Hypothalamus (tissue), 51 donors: ENCODE measurements around the gene FBXW4.
A peak's percentile ranks its signal among the peaks of the same experiment; 100 is the strongest.

Experiments
- DNase-seq, 51 donors: peaks; one replicate each; lab custom pipeline; 2025; lab: John Stamatoyannopoulos, UW

Gene FBXW4

GRCh38 chr10:101696632-101697031 is 1.7 kb upstream of the FBXW4 start:
- no peak for DNase-seq

GRCh38 chr10:101695404-101695890 is 477 bp upstream of the FBXW4 start:
- peak in 2 of 51 donors; percentile 35 to 49 for DNase-seq

GRCh38 chr10:101693978-101694673 is 844 bp downstream of the FBXW4 start:
- peak in 49 of 51 donors; percentile 7 to 82 (median 54) for DNase-seq

DNA sequence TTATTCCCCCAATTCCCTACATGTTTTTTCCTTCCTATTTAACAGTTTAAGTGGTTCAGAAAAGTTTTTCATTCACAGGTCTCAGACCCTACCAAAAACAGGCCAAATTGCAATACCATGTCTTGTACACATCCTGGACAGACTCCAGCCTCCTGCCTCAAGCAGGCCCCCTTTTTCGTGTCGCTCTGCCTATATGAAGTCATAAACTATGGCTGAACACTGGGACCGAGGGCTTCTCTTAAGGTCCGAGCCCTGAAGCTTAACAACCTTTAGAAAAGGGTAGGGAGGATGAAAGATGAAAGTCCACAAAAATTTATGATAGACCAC is 1.4 kb downstream of the FBXW4 start:
- peak in 3 of 51 donors; percentile 44 to 60 (median 55) for DNase-seq

DNA sequence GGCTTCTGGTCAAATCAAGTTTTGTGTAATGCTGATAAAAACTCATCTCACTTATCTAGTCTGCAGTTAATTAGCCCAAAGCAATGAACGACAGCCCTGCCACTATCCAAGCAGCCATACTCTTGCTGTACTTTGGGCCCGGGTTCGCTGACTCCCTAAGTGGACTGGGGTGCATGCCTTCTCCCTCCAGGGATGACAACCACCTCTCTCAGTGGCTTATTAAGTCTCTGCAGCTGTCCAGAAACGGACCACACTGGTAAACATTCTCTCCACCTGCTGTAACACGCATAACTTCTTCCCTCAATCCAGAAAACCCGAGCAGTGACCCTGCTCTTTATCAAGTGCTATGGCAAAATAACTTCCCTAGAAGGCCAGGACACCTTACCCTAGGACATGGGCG is 3.9 kb downstream of the FBXW4 start:
- no peak for DNase-seq

- DNase-seq: no peak
Observed at GRCh38 chr10:101690461-101690860, 4.5 kb downstream of the FBXW4 start.

DNA sequence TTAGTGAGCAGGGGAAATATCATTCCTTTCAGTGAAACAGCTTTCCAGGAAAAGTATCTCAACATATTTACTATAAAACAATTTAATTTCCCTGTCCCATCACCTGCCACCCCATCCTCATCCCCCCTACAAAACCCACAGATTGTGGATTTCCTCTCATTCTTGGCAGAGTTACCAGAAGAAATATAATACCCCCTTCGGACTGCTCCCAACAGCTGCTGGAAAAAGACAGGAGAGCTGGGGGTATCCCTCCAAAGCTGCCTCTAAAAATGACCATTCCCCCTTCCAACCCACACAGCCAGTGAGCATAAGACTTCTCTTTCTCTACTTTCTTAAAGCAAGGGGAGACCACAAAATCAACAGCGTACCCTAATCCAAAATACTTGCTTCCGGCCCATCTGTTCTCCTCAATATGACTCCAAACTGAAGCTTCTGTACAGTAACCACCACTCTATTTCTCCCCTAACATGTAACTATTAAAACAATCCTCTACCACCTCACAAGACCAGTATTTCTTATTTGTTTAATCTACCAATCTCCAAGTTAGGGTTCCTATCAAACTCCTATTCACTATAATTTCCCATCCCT is 7.8 kb downstream of the FBXW4 start:
- DNase-seq: no peak

DNA sequence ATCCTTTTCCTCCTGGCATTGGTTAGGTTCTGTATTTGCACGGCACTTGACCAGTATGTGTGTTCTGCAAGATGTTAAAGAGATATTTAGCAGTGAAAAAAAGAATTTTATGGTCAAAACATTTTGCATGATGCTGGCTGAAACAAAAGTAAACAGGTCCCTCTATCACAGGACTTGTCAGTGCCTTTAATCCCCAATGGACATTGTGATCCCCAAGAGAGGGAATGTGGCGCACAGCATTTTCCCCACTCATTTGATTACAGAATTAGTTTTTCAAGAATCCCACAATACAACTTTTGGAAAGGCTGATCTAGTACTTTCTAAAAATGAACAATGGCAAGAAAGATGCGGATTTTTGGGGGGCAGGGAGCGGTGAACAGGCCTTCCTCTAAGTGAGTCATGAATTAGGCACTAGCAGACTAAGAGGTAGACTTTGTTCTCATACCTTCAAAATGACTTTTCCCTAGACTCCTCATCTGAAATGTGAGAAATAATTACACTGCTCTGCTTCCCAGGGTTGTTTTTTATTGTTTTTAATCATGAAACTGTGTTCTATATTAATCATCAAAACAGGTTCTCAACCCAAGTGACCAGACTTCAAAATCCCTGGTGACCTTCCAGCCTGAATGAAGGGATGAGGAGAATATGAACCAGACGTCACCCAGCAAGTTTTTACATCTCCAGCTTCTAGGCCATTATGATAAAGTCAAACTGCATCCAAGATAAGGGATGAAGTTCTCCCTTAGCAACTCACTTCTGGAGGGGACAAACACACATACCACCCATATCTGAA is 8.6 kb downstream of the FBXW4 start:
- DNase-seq: no peak

DNA sequence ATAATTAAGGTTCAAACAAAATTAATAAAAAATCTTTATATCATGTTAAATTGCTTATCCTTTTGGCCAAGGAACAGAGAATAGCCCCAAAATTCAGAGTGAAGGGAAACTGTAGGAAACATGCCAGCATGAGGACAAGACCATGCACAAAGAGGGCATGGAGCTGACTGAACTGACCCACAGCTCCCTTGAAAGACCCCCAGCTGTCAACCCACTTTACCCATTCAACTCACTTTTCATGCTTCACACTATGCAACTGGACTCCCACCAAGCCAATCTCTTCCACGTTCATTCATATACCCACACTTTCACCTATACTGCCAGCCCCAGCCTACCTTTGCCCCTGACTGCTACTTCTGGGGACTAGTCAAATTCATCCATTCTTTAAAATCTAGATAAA is 10.2 kb downstream of the FBXW4 start:
- DNase-seq: no peak

GRCh38 chr10:101683276-101683675 is 11.7 kb downstream of the FBXW4 start:
- no peak for DNase-seq

DNA sequence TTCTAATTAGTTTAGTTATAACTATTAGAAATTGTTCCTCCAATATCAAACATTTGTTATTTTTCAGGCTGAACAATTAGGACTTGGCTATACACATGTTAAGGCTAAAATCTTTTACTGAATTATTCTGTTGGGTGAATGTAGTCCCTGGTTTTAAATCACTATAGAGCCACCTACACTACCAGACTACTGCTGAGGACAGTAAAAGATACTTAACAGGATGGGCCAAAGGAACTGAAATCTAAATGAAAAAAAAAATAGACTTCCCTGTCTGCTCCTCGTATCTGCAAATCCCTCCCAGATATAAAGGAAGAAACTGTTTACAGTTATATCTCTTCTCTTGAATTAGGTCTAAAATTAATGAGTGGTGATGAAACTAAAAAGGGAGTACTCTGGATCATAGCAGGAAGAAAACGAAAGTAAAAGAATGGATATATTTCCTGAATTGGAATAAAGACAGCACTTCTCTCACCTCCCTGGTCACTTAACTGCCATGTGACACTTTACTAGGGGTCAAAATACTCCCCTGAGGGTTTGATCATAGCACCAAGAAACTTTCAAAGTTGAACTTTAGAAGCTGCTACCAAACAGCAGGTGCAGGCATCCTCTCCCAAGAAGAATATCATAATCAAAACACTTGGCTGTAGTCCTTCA is 12.7 kb downstream of the FBXW4 start:
- DNase-seq: no peak

DNA sequence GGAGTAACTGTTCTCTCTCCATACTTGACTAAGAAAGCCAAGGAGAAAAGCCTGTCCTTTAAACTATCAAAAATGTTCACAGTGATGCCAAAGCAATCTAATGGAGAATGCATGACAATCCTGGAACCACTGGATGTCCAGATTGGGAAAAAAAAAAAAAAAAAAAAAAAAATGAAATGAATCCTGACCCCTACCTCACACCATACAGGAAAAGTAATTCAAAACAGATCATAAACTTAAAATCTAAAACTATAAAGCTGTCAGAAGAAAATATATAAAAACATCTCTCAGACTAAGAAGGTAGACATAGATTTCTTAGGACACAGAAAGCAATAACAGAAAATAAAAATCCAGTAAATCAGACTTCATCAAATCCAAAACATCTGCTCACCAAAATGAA is 18.4 kb downstream of the FBXW4 start:
- no peak for DNase-seq

GRCh38 chr10:101675115-101675514 is 19.9 kb downstream of the FBXW4 start:
- no peak for DNase-seq

DNA sequence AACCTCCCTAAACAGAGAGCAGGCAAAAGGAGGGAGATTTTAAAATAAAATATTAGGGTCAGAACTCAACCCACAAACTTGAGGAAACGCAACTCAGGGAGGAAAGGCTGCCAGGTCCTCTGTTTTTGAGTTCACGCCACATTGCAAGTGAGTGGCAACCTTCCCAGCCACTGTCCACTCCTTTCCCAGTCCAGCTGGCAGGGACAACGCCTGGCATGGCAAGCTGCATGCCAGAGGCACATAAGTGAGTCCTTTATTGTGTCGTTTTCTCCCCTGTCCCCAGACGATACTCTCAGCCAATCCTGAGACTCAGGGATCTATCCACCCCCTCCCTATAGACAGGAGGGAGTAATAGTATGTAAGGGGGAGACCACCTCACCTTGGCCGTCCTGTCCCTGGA is 22.4 kb downstream of the FBXW4 start:
- peak in 34 of 51 donors; percentile 1 to 74 (median 38) for DNase-seq

DNA sequence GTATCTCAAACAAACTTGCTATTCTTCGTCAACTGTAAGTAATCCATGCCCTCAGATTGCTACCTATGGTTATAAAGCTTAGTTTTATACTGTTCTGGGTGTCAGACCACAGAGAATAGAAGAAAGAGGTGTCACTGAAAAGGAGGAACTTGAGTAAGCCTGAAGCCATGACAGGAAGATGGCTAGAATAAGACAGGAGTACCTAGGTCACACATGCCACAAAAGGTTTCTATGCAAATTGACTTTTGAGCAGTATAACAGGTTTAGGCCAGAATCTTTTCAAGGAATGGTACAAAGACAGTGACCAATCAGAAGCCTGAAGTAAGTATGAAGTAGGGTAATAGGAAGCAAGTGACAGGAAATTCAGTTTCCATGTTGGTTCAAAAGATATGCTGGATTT is 23.5 kb downstream of the FBXW4 start:
- no peak for DNase-seq

DNA sequence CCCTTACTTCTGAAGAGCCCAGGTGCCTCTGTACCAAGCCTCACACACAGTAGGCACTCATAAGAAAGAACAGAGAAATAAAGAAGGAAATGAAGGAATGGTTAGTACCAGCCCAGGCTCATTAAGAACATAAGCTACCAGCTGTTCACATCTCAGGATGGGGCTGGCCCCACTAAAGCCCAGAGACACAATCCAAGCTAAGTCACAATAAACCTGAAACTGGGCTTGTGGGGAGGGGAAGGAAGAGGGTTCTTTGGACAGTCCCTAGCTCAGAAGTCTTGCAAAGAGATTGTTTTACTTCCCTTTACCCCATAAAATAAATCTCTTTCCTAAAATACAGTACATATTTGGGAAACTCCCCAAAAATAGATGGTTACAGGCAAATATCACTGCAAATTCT is 24.3 kb downstream of the FBXW4 start:
- no peak for DNase-seq

GRCh38 chr10:101669181-101669580 is 25.8 kb downstream of the FBXW4 start:
- no peak for DNase-seq

DNA sequence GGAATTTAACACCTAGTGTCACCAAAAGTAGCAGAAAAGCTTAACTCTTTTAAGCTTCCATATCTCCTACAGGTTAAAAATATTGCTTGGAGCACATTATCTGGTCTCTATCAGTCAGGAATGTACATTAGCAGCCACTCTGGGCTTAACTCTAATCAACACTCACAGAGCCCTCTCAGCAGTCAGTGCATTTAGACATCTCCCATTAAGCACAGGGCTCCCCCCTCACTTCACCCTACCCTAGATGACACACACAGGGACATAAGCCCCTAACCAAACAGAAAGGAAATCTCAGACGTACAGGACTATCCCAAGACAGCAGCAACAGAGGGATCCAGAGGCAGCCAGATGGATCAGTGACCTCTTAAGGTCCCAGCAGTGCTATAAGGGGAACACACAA is 26.4 kb downstream of the FBXW4 start:
- DNase-seq: no peak

DNA sequence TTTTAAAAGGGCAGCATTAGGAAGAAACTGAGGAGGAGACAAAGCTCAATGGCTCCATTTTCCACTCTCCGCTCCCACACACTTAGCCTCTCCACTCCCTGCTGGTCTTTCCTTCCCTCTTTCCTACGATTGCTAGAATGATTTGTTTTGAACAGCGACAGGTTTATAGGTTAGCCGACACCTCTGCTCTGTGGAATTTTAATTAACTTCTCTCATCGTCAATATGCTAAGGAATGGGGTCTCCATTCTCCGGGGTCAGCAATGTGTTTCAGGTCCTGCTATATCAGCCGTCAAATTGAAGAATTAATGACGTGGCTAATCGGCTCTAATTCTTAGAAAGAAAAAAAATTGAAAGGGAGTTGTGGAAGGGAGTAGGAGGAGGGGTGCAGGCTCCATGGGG is 28.9 kb downstream of the FBXW4 start:
- DNase-seq: no peak

DNA sequence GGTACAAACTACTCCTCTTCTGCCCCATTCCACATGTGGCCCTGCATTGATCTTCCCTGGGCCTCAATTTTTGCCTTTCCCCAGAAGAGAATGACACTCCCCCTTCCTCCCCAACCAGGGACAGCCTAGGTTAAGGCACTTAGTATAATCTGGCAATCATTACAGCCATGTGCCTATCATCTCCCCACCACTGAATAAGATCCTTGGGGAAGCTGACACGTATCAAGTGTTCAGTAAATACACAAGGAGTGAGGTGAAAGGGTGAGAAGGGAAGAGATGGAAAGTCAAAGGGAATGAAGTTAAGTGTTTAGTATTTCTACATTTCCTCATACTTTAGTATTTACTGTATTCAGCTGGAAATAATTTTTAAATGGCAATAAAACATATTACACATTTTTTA is 31.9 kb downstream of the FBXW4 start:
- DNase-seq: no peak

DNA sequence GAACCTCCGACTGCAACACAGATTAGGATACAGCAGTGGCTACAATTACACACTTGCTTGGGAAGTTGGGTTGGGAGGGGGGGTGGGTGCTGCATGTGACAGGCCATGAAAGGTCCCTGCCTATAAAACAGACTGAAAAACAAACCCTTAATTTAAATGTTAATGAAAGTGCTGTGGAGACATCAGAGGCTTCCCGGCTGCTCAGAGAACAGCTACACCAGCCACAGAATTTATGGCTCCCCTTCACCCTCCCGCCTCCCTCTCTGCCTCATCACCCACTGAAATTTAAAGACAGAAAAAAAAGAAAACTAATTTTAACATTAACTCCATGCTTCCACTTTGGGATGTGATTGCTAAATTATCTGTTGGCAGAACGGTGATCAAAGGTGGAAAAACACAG is 34.7 kb downstream of the FBXW4 start:
- peak in 1 of 51 donors; percentile 8 for DNase-seq
